HEK293T (cell line): Measurements from ENCODE around the gene SIRPA.

Experiments used
- BHLHE40 ChIP-seq: fragments of 450-650 bp; IDR thresholded peaks from 2 replicates; pipeline ENCODE4 v1.6.1; 2016; ENCODE audit warnings: mild to moderate bottlenecking, moderate library complexity, borderline replicate concordance
- ELF4 ChIP-seq: fragments of 450-650 bp; IDR thresholded peaks from 2 replicates; pipeline ENCODE4 v1.6.1; 2017; ENCODE audit warnings: antibody characterized with exemption
- FOXA1 ChIP-seq: fragments of 450-650 bp; IDR thresholded peaks from 2 replicates; pipeline ENCODE4 v1.6.1; 2016; ENCODE audit warnings: mild to moderate bottlenecking
- FOXM1 ChIP-seq: fragments of 450-650 bp; IDR thresholded peaks from 2 replicates; pipeline ENCODE4 v1.6.1; 2017; ENCODE audit warnings: mild to moderate bottlenecking, borderline replicate concordance
- HDGF ChIP-seq: fragments of 450-650 bp; IDR thresholded peaks from 2 replicates; pipeline ENCODE4 v1.6.1; 2017; ENCODE audit warnings: antibody characterized with exemption, borderline replicate concordance
- L3MBTL2 ChIP-seq: fragments of 450-650 bp; conservative IDR thresholded peaks from 2 replicates; pipeline ENCODE4 v1.6.1; 2016; ENCODE audit warnings: mild to moderate bottlenecking
- NFRKB ChIP-seq: fragments of 450-650 bp; IDR thresholded peaks from 2 replicates; pipeline ENCODE4 v1.6.1; 2016; ENCODE audit warnings: mild to moderate bottlenecking, moderate library complexity

- TF ChIP-seq NFRKB, result no peak
- TF ChIP-seq FOXA1, result no peak
- no peak for TF ChIP-seq FOXM1
- TF ChIP-seq L3MBTL2, result no peak
- no peak for TF ChIP-seq HDGF
- no peak for TF ChIP-seq ELF4
- TF ChIP-seq BHLHE40, result no peak
These were observed 2.8 kb downstream of the SIRPA start for GRCh38 chr20:1897965-1898464.
